NCI-H2171 treated with DMSO at 0.1 percent for 48 hours (cell line): ENCODE results near the gene PAPPA.

Experiments used
- DNase-seq: peaks from one replicate; lab custom pipeline; 2025; lab: John Stamatoyannopoulos, UW

Gene PAPPA

DNA sequence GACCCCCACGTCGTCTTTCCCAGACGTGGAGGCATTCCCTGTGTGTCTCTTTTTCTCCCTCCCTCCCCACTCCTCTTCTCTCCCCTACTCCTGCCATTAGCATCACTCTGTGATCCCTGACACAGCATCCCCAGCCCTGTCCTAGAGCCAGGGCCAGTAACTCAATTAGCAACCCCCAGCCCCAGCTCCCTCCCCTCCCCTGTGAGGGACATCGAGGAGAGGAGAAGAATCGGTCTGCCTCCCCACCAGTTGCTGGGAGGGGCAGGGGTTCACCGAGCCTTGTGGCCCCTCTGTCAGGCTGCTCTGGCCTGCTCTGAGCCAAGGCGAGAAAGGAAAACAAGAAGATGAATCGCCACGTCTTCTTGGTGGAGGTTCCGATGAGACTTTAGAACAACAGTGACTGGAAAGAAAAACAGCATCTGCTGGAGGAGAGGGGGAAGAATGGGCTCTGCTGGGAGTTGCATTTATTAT lies 123.1 kb downstream of the PAPPA start:
- no peak for DNase-seq

DNA sequence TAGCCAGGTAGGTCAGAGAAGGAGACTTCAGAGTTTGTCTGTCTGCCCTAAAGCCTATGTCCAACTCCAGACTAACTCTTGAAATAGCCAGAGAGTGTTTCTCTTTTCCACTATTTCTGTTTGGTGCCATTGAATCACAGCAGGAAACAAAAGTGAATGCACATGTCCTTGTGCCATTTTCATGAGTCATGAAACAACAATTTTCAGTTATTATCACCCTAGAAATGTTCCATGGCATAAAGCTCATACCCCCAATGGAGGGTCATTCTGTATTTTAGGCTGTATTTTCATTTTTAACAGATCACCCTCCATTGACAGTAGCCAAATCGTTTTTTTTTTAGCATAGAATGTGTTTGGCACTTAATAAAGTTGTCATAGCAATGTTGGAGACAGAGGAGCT lies 124.7 kb downstream of the PAPPA start:
- DNase-seq = no peak

DNA sequence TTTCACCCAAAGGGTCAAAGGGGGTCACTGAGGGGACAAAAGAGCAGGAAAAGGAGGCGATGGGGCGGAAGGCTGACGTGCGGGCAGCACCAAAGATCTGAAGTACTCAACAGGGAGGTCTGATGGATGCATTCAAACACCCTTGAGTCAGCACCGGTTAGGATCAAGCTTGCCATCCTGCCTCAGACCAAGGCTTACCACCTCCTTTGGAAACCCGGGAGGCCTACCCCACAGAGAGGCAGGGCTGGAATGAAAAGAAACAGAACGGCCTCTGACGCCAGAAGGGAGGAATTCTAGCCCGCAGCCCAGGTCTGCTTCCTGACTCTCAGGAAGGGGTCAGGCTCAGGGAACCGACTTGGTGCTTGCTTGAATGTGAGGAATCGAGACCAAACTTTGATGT lies 125.6 kb downstream of the PAPPA start:
- no peak for DNase-seq

DNA sequence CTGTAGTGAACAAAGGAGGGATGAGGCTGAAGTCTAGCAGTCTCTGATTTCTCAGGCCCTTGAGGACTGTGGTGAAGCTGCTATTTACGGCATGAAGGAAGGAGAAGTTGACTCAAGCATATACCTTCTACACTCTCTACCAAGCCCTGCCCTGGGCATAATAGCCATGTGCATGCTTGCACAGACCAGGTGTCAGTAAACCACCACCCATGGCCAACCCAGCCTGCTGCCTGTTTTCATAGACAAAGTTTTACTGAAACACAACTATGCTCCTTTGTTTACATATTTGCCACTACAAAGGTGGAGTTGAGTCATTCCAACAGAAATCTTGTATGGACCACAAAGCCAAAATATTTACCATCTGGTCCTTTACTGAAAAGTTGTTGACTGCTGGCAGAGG lies 126.9 kb downstream of the PAPPA start:
- DNase-seq = no peak

DNA sequence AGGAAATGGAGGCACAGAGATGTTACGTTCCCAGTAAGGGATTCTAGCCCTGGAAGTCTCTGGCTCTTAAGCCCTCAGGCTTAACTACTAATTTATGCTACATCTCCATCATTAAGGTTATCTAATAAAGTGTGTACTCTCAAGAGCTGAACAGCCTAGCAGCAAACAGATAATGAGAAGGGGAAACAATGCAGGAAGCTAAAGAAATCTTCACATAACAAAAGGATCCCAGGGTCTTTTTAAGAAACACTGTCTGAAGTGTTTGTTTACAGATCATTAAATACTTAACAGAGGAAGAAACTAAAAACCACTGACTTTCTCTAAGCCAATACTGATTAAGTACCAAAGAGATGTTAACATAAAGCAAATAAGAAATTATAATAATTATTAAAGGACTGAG lies 129.0 kb downstream of the PAPPA start:
- DNase-seq = no peak

DNA sequence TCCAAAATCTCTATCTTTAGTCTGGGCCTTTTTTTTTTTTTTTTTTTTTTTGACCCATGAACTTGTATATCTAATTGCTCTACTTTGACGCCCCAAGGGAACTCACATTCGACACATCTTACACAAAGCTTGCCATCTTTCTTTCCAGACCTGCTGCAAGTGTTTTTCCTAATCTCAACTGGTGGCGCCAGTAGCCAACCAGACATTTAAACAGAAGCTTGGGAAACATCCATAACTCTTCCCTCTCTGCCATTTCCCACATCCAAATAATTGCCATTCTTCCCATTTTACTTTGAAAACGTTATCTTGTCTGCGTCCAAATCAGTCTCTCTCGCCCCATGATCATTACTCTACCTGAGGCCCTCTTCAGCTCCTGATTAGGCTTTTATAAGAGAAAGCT lies 130.9 kb downstream of the PAPPA start:
- no peak for DNase-seq

DNA sequence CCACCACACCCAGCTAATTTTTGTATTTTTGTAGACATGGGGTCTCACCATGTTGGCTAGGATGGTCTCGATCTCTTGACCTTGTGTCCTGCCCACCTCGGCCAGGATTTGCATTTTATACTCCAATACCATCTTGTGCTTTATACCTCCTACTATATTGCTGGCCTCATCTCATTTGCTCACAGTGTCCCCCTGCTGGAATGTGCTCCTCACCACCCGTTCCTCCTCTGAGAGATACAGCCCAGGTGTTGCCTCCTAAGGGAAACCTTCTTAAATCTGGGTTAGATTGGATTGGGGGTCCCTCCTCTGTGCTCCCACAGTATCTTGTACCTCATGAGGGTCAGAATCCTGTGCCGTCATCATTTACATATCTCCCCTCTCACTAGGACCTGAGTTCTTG lies 131.7 kb downstream of the PAPPA start:
- DNase-seq = no peak

DNA sequence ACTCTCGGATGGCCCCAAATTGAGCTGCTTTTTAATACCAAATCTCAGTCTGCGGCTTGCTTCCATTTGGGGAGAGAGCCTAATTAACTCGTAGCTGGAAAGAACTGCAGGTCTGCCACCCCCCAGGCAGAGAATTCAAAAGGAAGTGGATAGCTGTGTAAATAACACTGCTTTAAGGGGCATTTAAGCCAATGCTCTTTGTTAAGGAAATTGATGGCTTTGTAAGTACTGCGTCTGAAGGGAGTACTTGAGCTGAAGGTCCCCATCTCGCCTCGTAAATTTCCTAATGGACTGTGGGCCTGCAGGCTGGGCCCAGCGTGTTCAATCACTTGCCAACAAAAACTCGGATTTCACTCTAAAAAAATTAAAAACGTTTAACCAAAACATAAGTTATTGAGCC lies 132.7 kb downstream of the PAPPA start:
- no peak for DNase-seq

DNA sequence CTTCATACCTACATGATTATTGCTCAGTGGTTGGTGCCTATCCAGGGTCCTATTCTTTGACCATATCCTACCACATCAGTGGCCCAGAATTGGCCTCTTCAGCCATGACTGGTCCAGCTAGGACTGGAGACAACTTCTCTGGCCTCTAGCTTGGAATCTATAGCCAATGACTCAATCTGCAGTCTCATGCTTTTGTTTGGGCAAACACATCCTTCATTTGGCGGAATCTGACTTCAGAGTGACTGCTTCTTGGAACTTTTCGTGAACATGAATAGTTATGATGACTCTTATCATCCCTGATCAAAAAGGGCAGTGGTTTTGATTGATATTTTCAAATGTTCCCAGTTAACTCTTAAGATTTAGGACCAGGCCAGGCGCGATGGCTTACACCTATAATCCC lies 134.1 kb downstream of the PAPPA start:
- DNase-seq = no peak

DNA sequence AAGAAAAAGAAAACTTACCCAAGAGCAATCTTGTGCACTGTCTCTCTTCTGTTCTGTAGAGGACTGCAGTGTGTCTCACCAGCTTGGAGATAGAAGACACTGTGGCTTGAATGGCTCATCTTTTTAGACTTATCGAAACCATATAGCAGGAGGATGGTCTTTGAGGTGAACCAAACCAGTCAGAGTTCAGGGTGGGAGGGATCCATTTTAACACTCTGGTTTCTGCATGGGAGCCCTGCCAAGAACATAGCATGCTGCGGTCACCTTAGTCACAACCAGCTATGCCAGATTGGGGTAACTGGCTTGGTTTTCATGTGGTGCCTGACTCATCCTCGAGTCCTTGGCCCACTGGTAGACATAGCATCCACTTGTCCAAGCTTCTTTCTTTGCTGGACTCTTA lies 135.1 kb downstream of the PAPPA start:
- no peak for DNase-seq

DNA sequence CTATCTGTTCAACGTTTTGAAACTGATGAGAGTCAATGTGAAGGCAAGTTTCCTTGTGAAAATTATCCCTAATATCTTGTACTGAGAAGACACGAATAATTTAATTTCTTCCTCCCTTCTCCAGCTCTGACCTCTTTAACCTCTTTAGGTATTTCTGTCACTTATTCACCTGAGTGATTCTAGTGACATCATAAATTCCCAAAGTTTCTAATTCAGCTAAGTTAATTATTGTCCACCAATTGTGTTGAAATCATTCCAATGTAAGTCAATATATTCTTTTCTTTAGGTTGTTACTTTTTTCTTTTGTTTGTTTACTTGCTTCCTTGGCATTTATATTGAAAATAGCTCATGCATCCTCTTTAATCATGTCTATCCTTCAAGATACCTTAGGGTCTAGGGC lies 143.8 kb downstream of the PAPPA start:
- no peak for DNase-seq

DNA sequence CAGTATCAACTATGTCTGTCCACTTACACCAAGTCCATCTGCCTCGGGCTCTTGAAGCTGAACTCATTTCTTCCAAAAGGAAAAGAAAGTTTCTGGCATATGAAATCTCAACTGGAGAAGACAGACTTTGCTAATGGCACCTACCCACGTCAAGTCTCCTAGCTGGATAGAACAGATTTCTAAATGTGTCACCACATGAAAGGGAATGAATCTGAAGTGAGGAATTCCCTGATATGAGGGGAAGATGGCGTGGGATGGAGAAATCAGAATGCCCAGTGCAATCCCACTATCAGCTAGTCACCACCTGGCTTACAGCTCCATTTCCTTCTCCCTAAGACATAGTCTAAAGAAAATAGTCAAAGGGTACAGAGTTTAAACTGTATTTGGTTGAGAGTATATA lies 144.7 kb downstream of the PAPPA start:
- no peak for DNase-seq

DNA sequence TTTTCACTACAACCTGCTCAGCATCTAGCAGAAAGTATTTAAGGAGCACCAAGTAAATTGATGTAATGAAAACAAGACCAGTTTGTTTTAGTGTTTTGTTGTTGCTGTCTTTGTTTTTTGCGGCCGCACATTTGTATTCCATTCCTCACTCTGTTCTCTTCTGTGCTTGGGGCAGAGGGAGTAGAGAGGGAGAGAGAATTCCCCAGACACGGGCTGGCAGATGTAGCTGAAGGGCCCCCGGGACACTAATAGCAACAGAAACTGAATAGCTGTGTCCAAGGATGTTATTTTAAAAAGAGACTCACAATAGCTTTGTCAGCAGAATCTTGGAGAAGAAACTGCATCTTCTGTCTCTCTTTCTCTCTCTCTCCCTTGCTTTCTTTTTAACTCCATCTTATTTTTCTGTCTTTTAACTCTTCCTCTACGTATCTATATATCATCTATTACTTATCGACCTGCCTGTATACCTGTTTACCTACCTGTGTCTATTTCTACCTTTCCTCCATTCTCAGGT lies 145.3 kb downstream of the PAPPA start:
- peak; percentile 72 for DNase-seq

DNA sequence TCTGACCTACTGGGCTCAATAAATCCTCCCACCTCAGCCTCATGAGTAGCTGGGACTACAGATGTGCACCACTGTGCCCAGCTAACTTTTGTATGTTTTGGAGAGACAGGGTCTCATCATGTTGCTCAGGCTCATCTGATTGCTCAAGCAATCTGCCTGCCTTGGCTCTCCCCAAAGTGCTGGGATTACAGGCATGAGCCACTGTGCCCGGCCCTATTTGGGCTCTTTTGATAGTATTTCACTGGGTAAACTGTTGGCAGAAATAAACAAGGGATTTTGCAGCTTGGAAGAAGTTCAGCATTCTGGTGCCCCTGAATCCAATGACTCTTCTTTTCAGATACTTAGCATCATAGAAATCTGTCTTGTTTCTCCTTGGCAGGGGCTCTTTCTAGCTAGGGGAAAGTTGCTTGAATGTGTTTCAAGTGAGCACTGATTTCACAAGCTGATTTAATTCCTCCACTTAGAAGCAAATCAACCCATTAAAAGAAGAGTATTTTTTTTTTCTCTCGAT lies 146.8 kb downstream of the PAPPA start:
- DNase-seq = no peak

DNA sequence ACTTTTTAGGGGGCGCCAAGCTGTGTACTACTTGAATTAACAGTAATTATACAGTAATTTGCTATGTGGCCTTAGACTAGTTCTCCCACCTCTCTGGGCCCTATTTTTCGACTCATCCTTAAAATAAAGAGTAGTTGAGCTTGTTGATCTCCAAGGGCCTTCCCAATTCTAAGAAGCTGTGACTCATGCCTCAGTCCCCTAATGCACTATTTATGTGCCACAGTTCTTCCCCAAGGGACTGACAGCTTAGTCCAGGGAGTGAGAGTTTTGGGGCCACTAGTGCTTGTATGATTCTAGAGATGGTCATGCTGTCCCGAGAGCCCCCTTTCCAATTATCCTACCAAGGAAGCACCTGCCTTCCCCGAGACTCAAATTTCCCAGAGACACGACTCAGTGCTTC lies 149.7 kb downstream of the PAPPA start:
- DNase-seq = no peak

DNA sequence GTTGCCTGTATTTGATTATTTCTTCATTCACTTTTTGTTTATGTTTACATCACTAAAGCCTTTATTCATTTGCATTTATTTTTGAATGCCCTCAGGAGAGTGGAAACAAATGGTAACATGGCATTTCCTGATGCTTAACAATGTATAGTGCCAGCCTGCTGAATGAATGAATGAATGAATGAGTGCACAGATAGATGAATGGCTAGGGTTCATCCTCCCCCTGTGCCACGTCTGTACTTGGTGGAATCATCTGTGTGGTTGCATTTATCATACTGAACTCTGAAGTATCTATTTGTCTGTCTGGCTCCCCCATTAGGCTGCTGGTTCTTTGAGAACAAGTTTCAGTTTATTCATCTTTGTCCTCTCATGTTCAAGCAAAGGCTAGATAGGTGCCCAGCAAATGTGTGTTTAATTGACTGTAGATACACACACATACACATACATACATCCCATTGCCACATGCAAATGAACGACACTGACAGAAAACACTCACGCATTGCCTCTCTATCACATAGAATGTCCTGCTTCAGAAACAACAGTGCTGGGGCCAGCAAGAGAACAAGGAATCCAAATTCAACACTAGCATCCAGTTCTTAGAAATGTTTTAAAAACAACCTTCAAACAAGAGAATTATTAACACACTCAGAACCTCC lies 150.4 kb downstream of the PAPPA start:
- DNase-seq = no peak

DNA sequence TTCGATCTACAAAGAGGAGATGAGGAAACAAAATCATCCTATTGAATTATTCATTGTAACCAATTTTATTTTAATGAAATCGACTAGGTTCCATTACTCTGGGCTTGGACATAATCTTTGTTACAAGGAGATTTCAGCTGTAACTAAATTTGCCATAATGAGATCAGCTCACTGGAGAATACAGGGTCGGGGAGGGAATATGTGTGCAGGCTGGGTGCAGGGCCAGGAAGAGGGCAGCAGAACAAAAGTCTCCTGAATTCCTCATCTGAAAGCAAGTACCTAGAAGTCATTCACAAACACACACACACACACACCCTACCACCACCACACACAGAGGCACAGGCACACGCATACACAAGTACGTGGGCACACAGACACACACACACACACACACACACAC lies 151.2 kb downstream of the PAPPA start:
- no peak for DNase-seq

DNA sequence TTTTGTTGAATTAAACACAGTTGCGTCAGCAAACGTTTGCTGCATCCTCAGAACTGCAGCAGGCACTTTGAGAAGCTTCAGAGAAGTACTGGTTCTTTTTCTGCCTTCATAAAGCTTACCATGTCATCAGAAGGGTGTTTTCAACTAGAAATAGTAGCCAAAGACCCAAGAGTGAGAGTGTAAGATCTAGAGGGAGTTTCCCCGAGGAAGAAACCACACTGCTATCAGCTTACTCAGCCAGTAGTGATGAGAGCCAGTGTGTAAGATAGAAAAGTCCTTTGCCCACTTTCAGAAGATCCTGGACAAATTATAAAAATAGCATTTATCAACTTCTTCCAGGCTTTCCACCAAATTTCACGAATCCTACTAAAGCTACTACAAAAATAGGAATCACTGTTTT lies 154.5 kb downstream of the PAPPA start:
- DNase-seq = no peak

DNA sequence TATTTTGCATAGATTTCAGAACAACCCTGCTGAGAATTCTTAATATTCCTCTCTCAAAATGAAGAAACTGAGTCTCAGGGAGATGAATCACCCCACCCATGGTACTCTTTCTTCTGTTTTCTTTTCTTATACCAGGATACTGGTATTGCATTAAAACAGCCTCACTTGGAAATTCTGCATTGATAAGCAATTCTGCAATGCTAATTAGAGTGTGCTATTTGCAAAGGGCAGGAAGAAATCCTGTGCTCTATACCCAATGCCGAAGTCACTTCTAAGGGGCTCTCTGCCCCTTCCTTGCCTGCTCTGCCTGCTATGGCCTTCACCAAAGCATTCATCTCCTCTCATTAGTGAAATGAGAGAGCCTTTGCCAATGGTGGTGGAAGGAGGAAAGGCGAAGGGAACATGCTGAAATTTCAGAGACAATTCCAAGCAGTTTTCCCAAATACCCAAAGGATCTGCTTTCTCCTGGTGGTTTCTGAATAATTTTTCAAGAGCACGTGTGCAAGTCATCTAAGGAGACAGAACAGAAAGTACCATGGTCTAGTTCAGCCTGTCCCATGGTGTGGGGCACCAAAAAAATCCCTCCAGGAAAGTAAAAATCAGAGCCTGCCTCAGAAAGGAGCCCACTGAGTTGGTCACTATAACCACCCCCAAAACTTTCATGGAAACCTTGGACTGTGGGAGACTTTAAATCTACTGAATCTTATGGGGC lies 156.5 kb downstream of the PAPPA start:
- no peak for DNase-seq

DNA sequence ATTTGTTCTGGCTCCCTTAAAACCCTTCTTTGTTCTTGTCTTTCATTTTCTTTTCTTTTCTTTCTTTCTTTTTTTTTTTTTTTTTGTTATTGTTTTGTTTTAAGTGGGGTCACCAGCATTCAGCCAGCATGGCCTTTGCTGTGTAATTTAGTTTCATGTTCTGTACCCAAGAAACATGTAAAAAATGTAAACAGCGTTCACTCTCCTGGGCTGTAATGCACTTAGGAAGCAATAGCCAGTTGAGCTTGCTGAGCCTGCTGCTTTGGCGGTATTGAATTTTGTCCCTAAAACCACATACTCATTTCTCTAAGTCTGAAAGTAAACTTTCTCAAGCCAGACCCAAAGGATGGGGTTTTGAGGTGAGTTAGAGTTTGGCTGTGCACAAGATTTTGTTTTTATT lies 158.6 kb downstream of the PAPPA start:
- no peak for DNase-seq

DNA sequence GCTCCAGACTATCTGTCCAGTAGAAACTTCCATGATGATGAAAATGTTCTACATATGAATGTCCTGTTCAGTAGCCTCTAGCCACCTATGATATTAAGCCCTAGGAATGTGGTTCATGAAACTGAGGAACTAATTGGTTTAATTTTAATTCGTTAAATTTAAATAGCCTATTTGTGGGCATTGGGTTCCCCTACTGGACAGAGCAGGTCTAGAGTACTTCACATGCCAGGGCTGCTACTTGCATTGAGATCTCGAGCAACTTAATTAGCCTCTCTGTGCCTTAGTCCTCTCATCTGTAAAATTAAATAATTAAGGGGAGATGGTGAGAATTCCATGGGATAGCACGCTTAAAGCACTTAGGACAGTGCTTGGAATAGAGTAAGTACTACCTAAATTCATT lies 160.0 kb downstream of the PAPPA start:
- no peak for DNase-seq

DNA sequence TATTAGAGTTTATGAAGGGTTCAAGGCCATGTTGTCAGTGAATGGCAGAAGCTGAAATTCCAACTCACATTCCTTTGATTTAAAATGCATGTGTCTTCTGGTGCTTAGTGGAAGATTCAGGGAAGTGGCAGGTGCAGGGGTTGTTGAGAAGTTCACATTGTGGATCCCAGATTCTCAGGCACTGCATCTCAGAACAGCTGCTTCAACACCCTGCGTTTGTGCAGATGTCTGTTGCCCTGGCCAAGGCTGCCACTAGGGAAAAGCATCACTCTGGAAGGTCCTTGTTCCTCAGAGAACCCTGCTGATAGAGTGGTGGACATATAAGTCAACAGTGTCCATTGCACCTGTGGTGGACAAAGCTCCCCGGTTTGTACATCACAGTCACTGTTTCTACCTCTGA lies 162.7 kb downstream of the PAPPA start:
- DNase-seq = no peak

DNA sequence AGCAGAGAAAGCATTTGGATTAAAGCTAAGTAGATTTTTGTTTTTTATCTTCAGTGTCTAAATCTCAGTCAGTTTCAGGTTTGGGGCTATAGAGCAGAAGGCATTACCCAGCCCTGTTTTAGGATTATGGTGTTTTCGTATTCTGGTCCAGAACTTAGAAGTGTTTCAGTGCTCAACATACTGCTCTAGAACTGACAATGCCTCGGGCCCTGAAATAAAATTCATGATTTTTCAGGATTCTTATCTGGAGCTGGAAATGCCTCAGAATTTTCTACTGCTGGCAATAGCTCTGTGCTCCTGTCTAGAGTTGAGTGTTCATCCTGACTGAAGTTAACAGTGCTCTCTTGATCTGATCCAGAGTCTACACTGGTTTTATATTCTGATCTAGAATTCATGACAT lies 163.9 kb downstream of the PAPPA start:
- DNase-seq = no peak
